ENCODE data around the gene CYP4A11. TPM values are rescaled to one million over a fixed set of nuclear protein-coding genes. Genes with fewer than 3 reads are reported as not detected.

Gene CYP4A11
- total and polyA plus RNA-seq, 2 donors (not counting 3 experiments of a cell fraction or from before 2014, with no cell fraction given) = not detected

DNA sequence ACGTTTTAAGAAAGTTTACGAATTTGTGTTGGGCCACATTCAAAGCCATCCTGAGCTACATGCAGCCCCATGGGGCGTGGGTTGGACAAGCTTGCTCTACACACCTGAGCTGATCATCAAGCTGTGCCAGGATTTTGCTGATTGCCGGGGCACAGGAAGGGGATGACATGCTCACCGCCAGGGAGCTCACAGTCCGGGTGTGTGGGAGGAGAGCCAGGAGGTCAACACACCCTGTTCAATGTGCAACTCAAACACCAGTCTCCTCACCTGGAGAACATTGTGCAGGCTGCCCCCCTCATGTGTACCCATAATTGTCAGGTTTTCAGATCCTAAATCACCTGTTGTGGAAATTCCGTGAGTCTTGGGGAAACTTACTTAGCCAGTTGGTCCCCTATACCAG lies 969 bp downstream of the CYP4A11 start:
- H3K79me2 ChIP-seq (ENCODE audit: control insufficient read depth, insufficient read depth, low read length) = no peaks in the 10 kb centered on the region
- H3K27ac ChIP-seq (ENCODE audit: insufficient read depth, low read depth, low read length) = no peak overlapping the region
- no peak overlapping the region for H2AFZ ChIP-seq (ENCODE audit: low read depth, low read length)
- no peaks in the 10 kb centered on the region for H3K4me1 ChIP-seq (ENCODE audit: control insufficient read depth, extremely low read depth, insufficient read depth, low read length)
- dilution Hi-C loops (cut with MboI; ENCODE audit: extremely low pct_ligation_motif_present, low sequenced_read_pairs) = no loop called here
- BruUV-seq (replicated peaks) = no TSS peak
- no peaks in the 10 kb centered on the region for H3K27me3 ChIP-seq (ENCODE audit: control insufficient read depth in 2 of 2, insufficient read depth in 2 of 2, low read length in 2 of 2)
- DNase-seq (ENCODE audit: low read depth, low spot score) (no peak), FAIRE-seq (no peak)
- H3K9ac ChIP-seq (replicated peaks; ENCODE audit: extremely low read depth, insufficient read depth, low read length) = no peak overlapping the region
- no peaks in the 10 kb centered on the region for H3K9me3 ChIP-seq (replicated peaks; ENCODE audit: control insufficient read depth, insufficient read depth, low read length)
- H3K4me2 ChIP-seq (ENCODE audit: insufficient read depth, low read length) = no peak overlapping the region
- H3K4me3 ChIP-seq (replicated peaks in 1 of 3; ENCODE audit: insufficient read depth in 1 of 3, low read depth in 1 of 3, low read length in 3 of 3) = no peak overlapping the region
- POLR2A ChIA-PET = no interaction called here
- TF ChIP-seq EZH2 (IDR thresholded peaks at IDR 0.05; ENCODE audit: borderline replicate concordance, low read depth, low read length, severe bottlenecking) (no peak), MAX (IDR thresholded peaks at IDR 0.05; ENCODE audit: insufficient read depth, insufficient read length) (no peak), JUN (IDR thresholded peaks at IDR 0.05; ENCODE audit: borderline replicate concordance, insufficient read depth, insufficient read length, low read depth) (no peak), POLR2AphosphoS5 (IDR thresholded peaks at IDR 0.05; ENCODE audit: insufficient read depth, low read depth, low read length) (no peak)
- TF ChIP-seq, protein P1, sequence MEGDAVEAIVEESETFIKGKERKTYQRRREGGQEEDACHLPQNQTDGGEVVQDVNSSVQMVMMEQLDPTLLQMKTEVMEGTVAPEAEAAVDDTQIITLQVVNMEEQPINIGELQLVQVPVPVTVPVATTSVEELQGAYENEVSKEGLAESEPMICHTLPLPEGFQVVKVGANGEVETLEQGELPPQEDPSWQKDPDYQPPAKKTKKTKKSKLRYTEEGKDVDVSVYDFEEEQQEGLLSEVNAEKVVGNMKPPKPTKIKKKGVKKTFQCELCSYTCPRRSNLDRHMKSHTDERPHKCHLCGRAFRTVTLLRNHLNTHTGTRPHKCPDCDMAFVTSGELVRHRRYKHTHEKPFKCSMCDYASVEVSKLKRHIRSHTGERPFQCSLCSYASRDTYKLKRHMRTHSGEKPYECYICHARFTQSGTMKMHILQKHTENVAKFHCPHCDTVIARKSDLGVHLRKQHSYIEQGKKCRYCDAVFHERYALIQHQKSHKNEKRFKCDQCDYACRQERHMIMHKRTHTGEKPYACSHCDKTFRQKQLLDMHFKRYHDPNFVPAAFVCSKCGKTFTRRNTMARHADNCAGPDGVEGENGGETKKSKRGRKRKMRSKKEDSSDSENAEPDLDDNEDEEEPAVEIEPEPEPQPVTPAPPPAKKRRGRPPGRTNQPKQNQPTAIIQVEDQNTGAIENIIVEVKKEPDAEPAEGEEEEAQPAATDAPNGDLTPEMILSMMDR (IDR thresholded peaks at IDR 0.05; ENCODE audit: extremely low read depth in 1 of 2, insufficient read depth in 1 of 2, low read depth in 1 of 2, low read length in 2 of 2) = no peak
- no peaks in the 10 kb centered on the region for H3K9me1 ChIP-seq (replicated peaks; ENCODE audit: control insufficient read depth, extremely low read depth, insufficient read depth, low read length)
- CTCF ChIA-PET = no interaction called here
- H4K20me1 ChIP-seq (replicated peaks; ENCODE audit: control insufficient read depth, extremely low read depth, insufficient read depth, low read length) = no peaks in the 10 kb centered on the region
- intact Hi-C loops (cut with micrococcal nuclease) = no loop called here
- no peaks in the 10 kb centered on the region for H3K36me3 ChIP-seq (ENCODE audit: control insufficient read depth in 2 of 2, extremely low read depth in 1 of 2, insufficient read depth in 2 of 2, low read length in 2 of 2)

DNA sequence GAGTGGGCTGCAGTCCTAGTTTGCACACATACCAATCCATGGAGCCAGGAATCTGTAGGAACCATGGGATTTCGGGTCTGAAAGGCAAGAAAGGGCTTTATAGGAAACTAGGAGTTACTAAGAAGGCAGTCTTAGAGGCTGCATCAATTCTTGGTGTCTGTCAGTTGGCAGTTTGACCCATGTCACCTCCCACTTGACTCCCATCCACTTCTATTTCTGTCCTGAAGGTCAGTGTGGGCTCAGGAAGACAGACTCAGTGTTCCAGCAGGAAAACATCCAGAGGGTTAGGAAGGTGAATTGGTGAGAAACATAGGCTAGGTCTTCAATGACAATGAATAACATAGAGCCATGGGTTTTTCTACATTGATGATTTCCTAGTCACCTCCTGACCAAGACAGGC lies 4.0 kb downstream of the CYP4A11 start:
- CTCF ChIA-PET = no interaction called here
- Histone ChIP-seq H2AFZ (ENCODE audit: low read depth, low read length) (no peak overlapping the region), H3K79me2 (ENCODE audit: control insufficient read depth, insufficient read depth, low read length) (no peaks in the 10 kb centered on the region), H3K4me3 (replicated peaks in 1 of 3; ENCODE audit: insufficient read depth in 1 of 3, low read depth in 1 of 3, low read length in 3 of 3) (no peak overlapping the region), H3K9me3 (replicated peaks; ENCODE audit: control insufficient read depth, insufficient read depth, low read length) (no peaks in the 10 kb centered on the region), H3K4me2 (ENCODE audit: insufficient read depth, low read length) (no peak overlapping the region), H3K4me1 (ENCODE audit: control insufficient read depth, extremely low read depth, insufficient read depth, low read length) (no peaks in the 10 kb centered on the region), H4K20me1 (replicated peaks; ENCODE audit: control insufficient read depth, extremely low read depth, insufficient read depth, low read length) (no peaks in the 10 kb centered on the region), H3K27me3 (ENCODE audit: control insufficient read depth in 2 of 2, insufficient read depth in 2 of 2, low read length in 2 of 2) (no peaks in the 10 kb centered on the region), H3K9me1 (replicated peaks; ENCODE audit: control insufficient read depth, extremely low read depth, insufficient read depth, low read length) (no peaks in the 10 kb centered on the region), H3K9ac (replicated peaks; ENCODE audit: extremely low read depth, insufficient read depth, low read length) (no peak overlapping the region), H3K27ac (ENCODE audit: insufficient read depth, low read depth, low read length) (no peak overlapping the region), H3K36me3 (ENCODE audit: control insufficient read depth in 2 of 2, extremely low read depth in 1 of 2, insufficient read depth in 2 of 2, low read length in 2 of 2) (no peaks in the 10 kb centered on the region)
- no TSS peak for BruUV-seq (replicated peaks)
- TF ChIP-seq POLR2AphosphoS5 (IDR thresholded peaks at IDR 0.05; ENCODE audit: insufficient read depth, low read depth, low read length) (no peak), FOS (IDR thresholded peaks at IDR 0.05; ENCODE audit: borderline replicate concordance, insufficient read depth, low read length) (no peak), MYC (IDR thresholded peaks at IDR 0.05; ENCODE audit: low read depth, low read length) (no peak), EZH2 (IDR thresholded peaks at IDR 0.05; ENCODE audit: borderline replicate concordance, low read depth, low read length, severe bottlenecking) (no peak), GATA2 (IDR thresholded peaks at IDR 0.05; ENCODE audit: insufficient read depth, insufficient read length, low read depth, low read length) (no peak), MAX (IDR thresholded peaks at IDR 0.05; ENCODE audit: insufficient read depth, insufficient read length) (no peak), POLR2A (IDR thresholded peaks at IDR 0.05; ENCODE audit: low read depth, low read length) (no peak), JUN (IDR thresholded peaks at IDR 0.05; ENCODE audit: borderline replicate concordance, insufficient read depth, insufficient read length, low read depth) (no peak)
- TF ChIP-seq, protein P1 (IDR thresholded peaks at IDR 0.05; ENCODE audit: extremely low read depth in 1 of 2, insufficient read depth in 1 of 2, low read depth in 1 of 2, low read length in 2 of 2) = no peak
- DNase-seq (ENCODE audit: low read depth, low spot score) = no peak
- dilution Hi-C loops (cut with MboI; ENCODE audit: extremely low pct_ligation_motif_present, low sequenced_read_pairs) (no loop called here), intact Hi-C loops (cut with micrococcal nuclease) (loop anchor here (10.0 kb wide), 1 partner anchor 158 kb away; no protein-coding TSS in a partner anchor)
- POLR2A ChIA-PET = no interaction called here
- FAIRE-seq = no peak

Measured in endothelial cell of umbilical vein (primary cell).